Activated naive CD8-positive, alpha-beta T cell (primary cell): ENCODE measurements around the gene PCID2.

Experiments
- H3K27ac Mint-ChIP-seq: one replicate; pipeline ENCODE4 v1.8.0; 2021; ENCODE audit warnings: mixed read lengths
- H3K27me3 Mint-ChIP-seq: one replicate; pipeline ENCODE4 v1.8.0; 2021; ENCODE audit warnings: mixed read lengths
- H3K36me3 Mint-ChIP-seq: one replicate; pipeline ENCODE4 v1.8.0; 2021; ENCODE audit warnings: mixed read lengths
- H3K4me1 Mint-ChIP-seq: one replicate; pipeline ENCODE4 v1.8.0; 2021; ENCODE audit warnings: low read depth, mixed read lengths
- H3K4me3 Mint-ChIP-seq: one replicate; pipeline ENCODE4 v1.8.0; 2021; ENCODE audit warnings: mild to moderate bottlenecking, mixed read lengths
- H3K9me3 Mint-ChIP-seq: one replicate; pipeline ENCODE4 v1.8.0; 2021; ENCODE audit warnings: low read depth, mixed read lengths

PCID2 gene

DNA sequence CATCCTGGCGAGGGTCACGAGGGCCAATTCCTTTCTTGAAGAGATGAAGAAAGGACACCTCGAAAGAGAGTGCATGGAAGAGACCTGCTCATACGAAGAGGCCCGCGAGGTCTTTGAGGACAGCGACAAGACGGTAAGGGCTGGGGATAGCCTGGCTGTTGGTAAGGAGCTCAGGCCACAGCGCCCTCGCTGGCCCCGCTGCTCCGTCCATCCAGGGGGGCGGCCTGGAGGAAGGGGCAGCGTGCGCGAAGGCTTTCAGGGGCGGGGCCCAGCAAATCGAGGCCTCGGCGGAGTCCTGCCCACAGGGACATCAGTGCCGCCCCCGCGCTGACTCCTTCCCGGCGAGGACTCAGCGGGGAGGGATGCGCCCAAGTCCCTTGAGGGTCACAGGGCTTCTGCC, 79.0 kb downstream of the PCID2 start:
- no peaks in the 10 kb centered on the region for H3K9me3 Mint-ChIP-seq
- H3K27ac Mint-ChIP-seq, result no peak overlapping the region
- H3K27me3 Mint-ChIP-seq, result peaks cover 7% of the 10 kb centered on the region
- peak overlapping the region; percentile 36 for H3K4me3 Mint-ChIP-seq
- no peaks in the 10 kb centered on the region for H3K4me1 Mint-ChIP-seq
- H3K36me3 Mint-ChIP-seq, result no peaks in the 10 kb centered on the region
